Measurements from ENCODE around the gene TNFRSF1A. TPM values are rescaled to one million over a fixed set of nuclear protein-coding genes. Genes with fewer than 3 reads are reported as not detected.

The TNFRSF1A gene
- total and polyA plus RNA-seq, 9 of the 15 experiments (the other 6 are each of a cell fraction or from before 2014, with no cell fraction given), result 0.76 to 43.5 (median 30.0) TPM

DNA sequence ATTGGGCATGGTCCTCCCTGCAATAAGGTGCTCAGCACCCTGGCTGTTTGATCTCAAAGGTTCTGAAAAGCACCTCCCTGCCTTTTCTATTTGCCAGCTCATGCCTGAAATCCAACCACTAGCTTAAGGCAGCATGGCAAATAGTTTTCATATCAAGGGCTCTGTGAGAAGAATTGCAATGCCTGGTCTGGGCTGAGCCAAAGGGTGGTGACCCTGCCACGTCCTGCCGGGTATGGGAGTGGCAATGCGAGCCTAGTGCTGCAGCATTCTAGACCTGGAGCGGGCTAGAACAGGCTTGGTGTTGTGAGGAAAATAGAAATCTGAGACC lies 35.8 kb upstream of the TNFRSF1A start:
- ATAC-seq (no peak), FAIRE-seq (peak; percentile 29), DNase-seq (ENCODE audit: extremely low read depth in 1 of 4, low spot score in 3 of 4) (no peak)
- H3K4me2 ChIP-seq (ENCODE audit: insufficient read depth, low read length), result no peak overlapping the region
- H3K27ac ChIP-seq (ENCODE audit: extremely low read depth, low read depth, low read length), result no peak overlapping the region
- H4K20me1 ChIP-seq (replicated peaks; ENCODE audit: control insufficient read depth, insufficient read depth, low read length), result no peaks in the 10 kb centered on the region
- WGBS (ENCODE audit: insufficient coverage, low coverage, missing lambda C conversion rate), result 75% methylated on average over 4 of the region's 4 CpGs
- intact Hi-C loops (cut with micrococcal nuclease), result no loop called here
- no peak overlapping the region for H2AFZ ChIP-seq (ENCODE audit: low read depth, low read length)
- H3K36me3 ChIP-seq (ENCODE audit: control insufficient read depth, insufficient read depth, low read length), result no peaks in the 10 kb centered on the region
- no peak overlapping the region for H3K4me3 ChIP-seq
- in situ Hi-C loops (cut with MboI), result no loop called here
- H3K4me1 ChIP-seq (replicated peaks in 1 of 2; ENCODE audit: control insufficient read depth in 2 of 2, insufficient read depth in 2 of 2, low read length in 2 of 2), result peaks cover 12 to 28% of the 10 kb centered on the region in 2 experiments; a peak in 4 of 5 replicates
- H3K27me3 ChIP-seq (ENCODE audit: control insufficient read depth in 2 of 2, insufficient read depth in 2 of 2, low read length in 2 of 2), result no peaks in the 10 kb centered on the region
- CTCF ChIA-PET (ENCODE audit: low intra/inter-chr PET ratio), result no interaction called here
- H3K9ac ChIP-seq (ENCODE audit: insufficient read depth in 1 of 2, low read depth in 2 of 2, low read length in 2 of 2), result peak overlapping the region in 1 of 2 experiments; percentile 45; a peak in 1 of 4 replicates
- no peaks in the 10 kb centered on the region for H3K9me1 ChIP-seq (ENCODE audit: control insufficient read depth, insufficient read depth, low read length)
- POLR2A ChIA-PET, result no interaction called here
- H3K9me3 ChIP-seq (replicated peaks; ENCODE audit: control insufficient read depth, insufficient read depth, low read depth, low read length), result no peaks in the 10 kb centered on the region
- no TSS peak for BruUV-seq (replicated peaks)
- H3K79me2 ChIP-seq (ENCODE audit: control insufficient read depth, insufficient read depth, low read length), result no peaks in the 10 kb centered on the region
- no peak for TF ChIP-seq MAZ (CRISPR knock-in tag; conservative IDR thresholded peaks at IDR 0.05 in 1 of 2, IDR thresholded peaks at IDR 0.05 in 1 of 2)
- no peak for TF ChIP-seq ARNT (IDR thresholded peaks at IDR 0.05)
- no peak for TF ChIP-seq ZC3H4 (CRISPR knock-in tag; IDR thresholded peaks at IDR 0.05; ENCODE audit: borderline replicate concordance)
- TF ChIP-seq CTBP1 (IDR thresholded peaks at IDR 0.05; ENCODE audit: borderline replicate concordance), result no peak
- TF ChIP-seq GTF2E2 (tag; IDR thresholded peaks at IDR 0.05), result no peak
- TF ChIP-seq SMC3 (conservative IDR thresholded peaks at IDR 0.05; ENCODE audit: insufficient read depth, low read depth, low read length), result no peak
- TF ChIP-seq PHF21A (IDR thresholded peaks at IDR 0.05; ENCODE audit: borderline replicate concordance, low read depth), result no peak
- no peak for TF ChIP-seq SRF (CRISPR knock-in tag; IDR thresholded peaks at IDR 0.05)
- TF ChIP-seq, protein P1, sequence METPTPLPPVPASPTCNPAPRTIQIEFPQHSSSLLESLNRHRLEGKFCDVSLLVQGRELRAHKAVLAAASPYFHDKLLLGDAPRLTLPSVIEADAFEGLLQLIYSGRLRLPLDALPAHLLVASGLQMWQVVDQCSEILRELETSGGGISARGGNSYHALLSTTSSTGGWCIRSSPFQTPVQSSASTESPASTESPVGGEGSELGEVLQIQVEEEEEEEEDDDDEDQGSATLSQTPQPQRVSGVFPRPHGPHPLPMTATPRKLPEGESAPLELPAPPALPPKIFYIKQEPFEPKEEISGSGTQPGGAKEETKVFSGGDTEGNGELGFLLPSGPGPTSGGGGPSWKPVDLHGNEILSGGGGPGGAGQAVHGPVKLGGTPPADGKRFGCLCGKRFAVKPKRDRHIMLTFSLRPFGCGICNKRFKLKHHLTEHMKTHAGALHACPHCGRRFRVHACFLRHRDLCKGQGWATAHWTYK (CRISPR knock-in tag; IDR thresholded peaks at IDR 0.05), result no peak
- TF ChIP-seq SFPQ (IDR thresholded peaks at IDR 0.05; ENCODE audit: low read depth, low read length), result no peak
- TF ChIP-seq STAT5B (CRISPR knock-in tag; IDR thresholded peaks at IDR 0.05), result no peak
- no peak for TF ChIP-seq HDAC3 (IDR thresholded peaks at IDR 0.05; ENCODE audit: borderline replicate concordance, partially characterized antibody)
- TF ChIP-seq SMAD1 (IDR thresholded peaks at IDR 0.05; ENCODE audit: low read depth, low read length, partially characterized antibody), result no peak
- TF ChIP-seq, protein P2, sequence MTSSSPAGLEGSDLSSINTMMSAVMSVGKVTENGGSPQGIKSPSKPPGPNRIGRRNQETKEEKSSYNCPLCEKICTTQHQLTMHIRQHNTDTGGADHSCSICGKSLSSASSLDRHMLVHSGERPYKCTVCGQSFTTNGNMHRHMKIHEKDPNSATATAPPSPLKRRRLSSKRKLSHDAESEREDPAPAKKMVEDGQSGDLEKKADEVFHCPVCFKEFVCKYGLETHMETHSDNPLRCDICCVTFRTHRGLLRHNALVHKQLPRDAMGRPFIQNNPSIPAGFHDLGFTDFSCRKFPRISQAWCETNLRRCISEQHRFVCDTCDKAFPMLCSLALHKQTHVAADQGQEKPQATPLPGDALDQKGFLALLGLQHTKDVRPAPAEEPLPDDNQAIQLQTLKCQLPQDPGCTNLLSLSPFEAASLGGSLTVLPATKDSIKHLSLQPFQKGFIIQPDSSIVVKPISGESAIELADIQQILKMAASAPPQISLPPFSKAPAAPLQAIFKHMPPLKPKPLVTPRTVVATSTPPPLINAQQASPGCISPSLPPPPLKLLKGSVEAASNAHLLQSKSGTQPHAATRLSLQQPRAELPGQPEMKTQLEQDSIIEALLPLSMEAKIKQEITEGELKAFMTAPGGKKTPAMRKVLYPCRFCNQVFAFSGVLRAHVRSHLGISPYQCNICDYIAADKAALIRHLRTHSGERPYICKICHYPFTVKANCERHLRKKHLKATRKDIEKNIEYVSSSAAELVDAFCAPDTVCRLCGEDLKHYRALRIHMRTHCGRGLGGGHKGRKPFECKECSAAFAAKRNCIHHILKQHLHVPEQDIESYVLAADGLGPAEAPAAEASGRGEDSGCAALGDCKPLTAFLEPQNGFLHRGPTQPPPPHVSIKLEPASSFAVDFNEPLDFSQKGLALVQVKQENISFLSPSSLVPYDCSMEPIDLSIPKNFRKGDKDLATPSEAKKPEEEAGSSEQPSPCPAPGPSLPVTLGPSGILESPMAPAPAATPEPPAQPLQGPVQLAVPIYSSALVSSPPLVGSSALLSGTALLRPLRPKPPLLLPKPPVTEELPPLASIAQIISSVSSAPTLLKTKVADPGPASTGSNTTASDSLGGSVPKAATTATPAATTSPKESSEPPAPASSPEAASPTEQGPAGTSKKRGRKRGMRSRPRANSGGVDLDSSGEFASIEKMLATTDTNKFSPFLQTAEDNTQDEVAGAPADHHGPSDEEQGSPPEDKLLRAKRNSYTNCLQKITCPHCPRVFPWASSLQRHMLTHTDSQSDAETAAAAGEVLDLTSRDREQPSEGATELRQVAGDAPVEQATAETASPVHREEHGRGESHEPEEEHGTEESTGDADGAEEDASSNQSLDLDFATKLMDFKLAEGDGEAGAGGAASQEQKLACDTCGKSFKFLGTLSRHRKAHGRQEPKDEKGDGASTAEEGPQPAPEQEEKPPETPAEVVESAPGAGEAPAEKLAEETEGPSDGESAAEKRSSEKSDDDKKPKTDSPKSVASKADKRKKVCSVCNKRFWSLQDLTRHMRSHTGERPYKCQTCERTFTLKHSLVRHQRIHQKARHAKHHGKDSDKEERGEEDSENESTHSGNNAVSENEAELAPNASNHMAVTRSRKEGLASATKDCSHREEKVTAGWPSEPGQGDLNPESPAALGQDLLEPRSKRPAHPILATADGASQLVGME (CRISPR knock-in tag; IDR thresholded peaks at IDR 0.05), result no peak
- no peak for TF ChIP-seq IFI16 (CRISPR knock-in tag; IDR thresholded peaks at IDR 0.05)

Data from K562 (cell line).